CD8-positive, alpha-beta memory T cell (primary cell): ENCODE measurements around the gene ADGRB2. TPM values are rescaled to one million over a fixed set of nuclear protein-coding genes. Genes with fewer than 3 reads are reported as not detected.
A peak's percentile ranks its signal among the peaks of the same experiment; 100 is the strongest.

Source experiments
- CTCF ChIA-PET: fragments of 350-600 bp; sonication (Branson Sonifier 250); formaldehyde crosslinking; loops from one replicate; lab custom pipeline; 2021; ENCODE audit warnings: antibody characterized with exemption; lab: Charles Lee
- POLR2A ChIA-PET: fragments of 350-600 bp; sonication (Branson Sonifier 250); formaldehyde crosslinking; loops from one replicate; lab custom pipeline; 2021; ENCODE audit warnings: antibody characterized with exemption; lab: Charles Lee
- DNase-seq, 5 donors: peaks; one replicate each; pipeline versions ENCODE4 v3.0.0 to v3.0.0-alpha.2; 2020 to 2022; ENCODE audit warnings: mixed read lengths in 1 of 5
- H3K27ac ChIP-seq: one replicate; pipeline ENCODE4 v1.7.0; 2013; ENCODE audit warnings: low read depth, mild to moderate bottlenecking, low read length, moderate library complexity
- H3K27me3 ChIP-seq: 2 replicates; pipeline ENCODE4 v1.7.0; 2013; ENCODE audit warnings: low read length, mild to moderate bottlenecking; ENCODE audit not compliant: insufficient read depth, poor library complexity, severe bottlenecking
- H3K36me3 ChIP-seq: 2 replicates; pipeline ENCODE4 v1.7.0; 2013; ENCODE audit warnings: mild to moderate bottlenecking, low read length, moderate library complexity; ENCODE audit not compliant: insufficient read depth
- H3K4me1 ChIP-seq: 2 replicates; pipeline ENCODE4 v1.7.0; 2013; ENCODE audit warnings: mild to moderate bottlenecking, low read length, moderate library complexity; ENCODE audit not compliant: insufficient read depth
- H3K4me3 ChIP-seq: 2 replicates; pipeline ENCODE4 v1.7.0; 2013; ENCODE audit warnings: mild to moderate bottlenecking, low read length
- H3K9me3 ChIP-seq: 2 replicates; pipeline ENCODE4 v1.7.0; 2013; ENCODE audit warnings: mild to moderate bottlenecking, low read length
- H3K27ac Mint-ChIP-seq, 8 donors: one replicate each; pipeline ENCODE4 v1.8.0; 2020 to 2021; ENCODE audit warnings: mixed read lengths in 8 of 8, mild to moderate bottlenecking in 6 of 8, inconsistent platforms in 3 of 8, moderate library complexity in 3 of 8
- H3K27me3 Mint-ChIP-seq, 2 donors: one replicate each; pipeline ENCODE4 v1.8.0; 2020 to 2021; ENCODE audit warnings: mixed read lengths in 2 of 2, mild to moderate bottlenecking in 1 of 2, moderate library complexity in 1 of 2
- H3K36me3 Mint-ChIP-seq, 3 donors: one replicate each; pipeline ENCODE4 v1.8.0; 2020 to 2021; ENCODE audit warnings: mixed read lengths in 3 of 3, inconsistent platforms in 1 of 3, mild to moderate bottlenecking in 1 of 3
- H3K4me1 Mint-ChIP-seq, 3 donors: one replicate each; pipeline ENCODE4 v1.8.0; 2020 to 2021; ENCODE audit warnings: mixed read lengths in 3 of 3, inconsistent platforms in 1 of 3, mild to moderate bottlenecking in 1 of 3
- H3K4me3 Mint-ChIP-seq, 7 donors: one replicate each; pipeline ENCODE4 v1.8.0; 2020 to 2021; ENCODE audit warnings: mixed read lengths in 7 of 7, mild to moderate bottlenecking in 6 of 7, moderate library complexity in 4 of 7, inconsistent platforms in 2 of 7
- H3K9me3 Mint-ChIP-seq, 5 donors: one replicate each; pipeline ENCODE4 v1.8.0; 2020 to 2022; ENCODE audit warnings: mixed read lengths in 5 of 5, mild to moderate bottlenecking in 3 of 5, moderate library complexity in 2 of 5, inconsistent platforms in 1 of 5
- polyA plus RNA-seq: library from polyadenylated mRNA; unstranded; fragments of 300-500 nt; fragmentation: Illumina TruSeq; gene quantifications from one replicate; pipeline ENCODE4 v1.2.3, GENCODE V29; 2021
- total RNA-seq, 2 experiments: library from RNA; stranded (reverse); gene quantifications; one replicate each; pipeline ENCODE4 v1.2.3, GENCODE V29; 2021

Gene ADGRB2
- total and polyA plus RNA-seq, 3 experiments from 2014 or later = 0.24 to 0.57 (median 0.35) TPM

DNA sequence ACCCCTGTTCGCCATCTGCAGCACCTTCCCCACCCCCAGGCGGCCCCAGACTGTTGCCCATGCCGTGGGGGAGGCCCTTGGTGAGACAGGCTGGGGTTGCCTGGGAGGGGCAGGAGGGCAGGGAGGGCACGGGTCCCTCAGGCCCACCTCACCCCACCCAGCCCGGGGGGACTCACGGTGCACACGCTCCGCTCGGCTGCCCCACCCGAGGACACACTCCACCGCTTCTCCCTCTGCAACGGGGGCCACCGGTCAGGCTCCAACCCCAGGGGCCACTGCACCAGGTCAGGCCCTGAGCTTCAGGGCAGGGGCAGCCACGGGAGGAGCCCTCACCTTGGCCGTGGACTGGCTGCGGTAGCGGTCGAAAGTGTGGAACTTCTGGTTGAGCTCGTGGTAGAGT, 36.3 kb downstream of the ADGRB2 start:
- POLR2A ChIA-PET = no interaction called here
- H3K4me3 Mint-ChIP-seq = no peak overlapping the region
- Histone ChIP-seq H3K27ac (no peak overlapping the region), H3K9me3 (no peaks in the 10 kb centered on the region), H3K4me3 (no peak overlapping the region), H3K27me3 (no peaks in the 10 kb centered on the region), H3K36me3 (no peaks in the 10 kb centered on the region), H3K4me1 (no peaks in the 10 kb centered on the region)
- H3K4me1 Mint-ChIP-seq = no peaks in the 10 kb centered on the region
- H3K9me3 Mint-ChIP-seq = no peaks in the 10 kb centered on the region
- DNase-seq = no peak
- no peak overlapping the region for H3K27ac Mint-ChIP-seq
- no peaks in the 10 kb centered on the region for H3K36me3 Mint-ChIP-seq
- peaks cover 4 to 9% of the 10 kb centered on the region in 2 donors for H3K27me3 Mint-ChIP-seq
- CTCF ChIA-PET = interaction anchor here (0.7 kb wide), 1 partner anchor 10 kb away, joined by 3 read pairs; no protein-coding TSS in a partner anchor

DNA sequence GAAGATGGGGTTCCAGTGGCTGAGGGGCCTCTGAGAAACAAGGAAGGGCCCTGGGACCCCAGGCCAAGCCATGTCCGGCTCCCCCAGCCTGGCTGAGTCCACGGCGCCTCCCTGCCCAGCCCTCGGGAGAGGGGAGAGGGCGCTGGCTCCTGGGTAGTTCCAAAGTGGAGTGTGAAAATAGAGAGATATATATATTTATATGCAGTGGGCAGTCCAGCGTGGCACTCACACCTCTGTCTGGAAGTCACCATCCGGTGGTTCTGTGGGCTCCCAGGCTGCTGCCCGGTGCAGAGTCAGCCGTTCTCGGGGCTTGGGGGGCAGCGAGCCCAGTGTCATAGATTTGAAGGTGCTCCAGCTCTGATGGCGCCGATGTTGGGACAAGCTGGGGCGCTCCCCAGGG, 36.9 kb downstream of the ADGRB2 start:
- no peaks in the 10 kb centered on the region for H3K4me1 Mint-ChIP-seq
- no peak overlapping the region for H3K27ac ChIP-seq
- no peaks in the 10 kb centered on the region for H3K9me3 ChIP-seq
- ChIA-PET CTCF (no interaction called here), POLR2A (no interaction called here)
- H3K36me3 Mint-ChIP-seq = no peaks in the 10 kb centered on the region
- peaks cover 6 to 14% of the 10 kb centered on the region in 2 donors for H3K27me3 Mint-ChIP-seq
- DNase-seq = no peak
- H3K9me3 Mint-ChIP-seq = peaks cover 0 to 2% (median 0%) of the 10 kb centered on the region in 5 donors
- H3K4me3 Mint-ChIP-seq = no peak overlapping the region
- H3K4me3 ChIP-seq = no peak overlapping the region
- no peaks in the 10 kb centered on the region for H3K4me1 ChIP-seq
- H3K36me3 ChIP-seq = no peaks in the 10 kb centered on the region
- H3K27ac Mint-ChIP-seq = no peak overlapping the region
- no peaks in the 10 kb centered on the region for H3K27me3 ChIP-seq

DNA sequence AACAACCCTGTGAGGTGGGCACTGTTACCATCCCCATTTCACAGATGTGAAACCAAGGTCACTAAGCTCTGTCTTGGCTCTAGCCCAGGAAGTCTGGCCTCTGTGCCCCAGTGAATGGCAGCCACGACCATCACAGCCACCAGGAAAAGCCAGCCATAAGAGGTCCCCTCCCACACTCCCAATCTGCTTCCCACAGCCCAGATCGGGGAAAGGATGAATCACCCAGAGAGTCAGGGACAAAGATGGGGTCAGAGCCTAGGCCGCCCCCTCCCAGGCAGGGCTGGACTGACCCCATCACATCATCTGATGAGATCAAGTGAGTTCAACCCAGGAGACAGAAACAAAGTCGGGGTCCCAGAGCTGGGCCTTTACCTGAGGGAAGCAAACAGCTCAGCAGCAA, 37.4 kb downstream of the ADGRB2 start:
- ChIA-PET CTCF (interaction anchor here (1.1 kb wide), 1 partner anchor 63 kb away, joined by 5 read pairs; no protein-coding TSS in a partner anchor), POLR2A (no interaction called here)
- no peak overlapping the region for H3K4me3 Mint-ChIP-seq
- Histone ChIP-seq H3K36me3 (no peaks in the 10 kb centered on the region), H3K4me1 (no peaks in the 10 kb centered on the region), H3K27ac (no peak overlapping the region), H3K9me3 (no peaks in the 10 kb centered on the region), H3K27me3 (no peaks in the 10 kb centered on the region), H3K4me3 (no peak overlapping the region)
- no peaks in the 10 kb centered on the region for H3K4me1 Mint-ChIP-seq
- no peak for DNase-seq
- H3K27me3 Mint-ChIP-seq = peaks cover 11 to 19% of the 10 kb centered on the region in 2 donors
- H3K27ac Mint-ChIP-seq = no peak overlapping the region
- H3K36me3 Mint-ChIP-seq = no peaks in the 10 kb centered on the region
- peaks cover 0 to 2% (median 0%) of the 10 kb centered on the region in 5 donors for H3K9me3 Mint-ChIP-seq

DNA sequence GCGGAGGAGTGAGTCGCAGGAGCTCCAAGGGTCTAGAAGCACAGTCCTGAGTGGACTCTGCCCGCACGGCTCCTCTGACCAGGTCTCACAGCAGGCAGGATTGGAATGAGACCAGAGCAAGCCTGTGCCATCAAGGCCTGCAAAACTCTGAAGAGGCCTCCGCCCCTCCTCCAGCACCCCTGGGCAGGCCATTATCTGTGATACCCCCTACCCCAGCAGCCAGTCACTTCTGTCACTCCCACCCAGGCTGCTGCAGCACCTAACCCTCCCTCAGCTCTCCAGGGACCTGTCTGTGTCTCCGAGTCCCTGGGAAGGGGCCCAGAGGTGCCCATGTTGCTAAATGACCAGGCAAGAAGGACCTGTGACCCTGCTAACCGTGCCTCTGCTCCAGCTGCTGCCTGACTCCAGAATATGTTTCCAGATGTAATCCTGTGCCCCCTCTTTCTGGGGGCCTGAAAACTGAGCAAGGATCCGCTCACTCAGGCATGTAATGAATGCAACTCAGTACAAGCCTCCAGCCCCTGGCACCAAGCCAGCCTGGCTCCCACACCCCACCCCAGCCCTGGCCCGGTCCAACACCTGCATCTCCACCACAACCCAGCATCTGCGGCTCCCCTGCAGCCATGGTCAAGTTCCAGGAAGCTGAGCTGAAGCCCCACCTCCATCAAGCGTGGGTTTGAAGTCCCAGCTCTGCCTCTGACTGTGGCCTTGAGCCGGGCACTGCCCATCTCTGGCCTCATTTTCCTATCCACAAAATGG, 38.2 kb downstream of the ADGRB2 start:
- H3K27ac Mint-ChIP-seq = peak overlapping the region in 2 of 8 donors; percentile 46 to 89
- peaks cover 14 to 27% of the 10 kb centered on the region in 2 donors for H3K27me3 Mint-ChIP-seq
- Histone ChIP-seq H3K36me3 (no peaks in the 10 kb centered on the region), H3K27ac (no peak overlapping the region), H3K9me3 (no peaks in the 10 kb centered on the region), H3K4me1 (no peaks in the 10 kb centered on the region), H3K27me3 (no peaks in the 10 kb centered on the region), H3K4me3 (no peak overlapping the region)
- ChIA-PET POLR2A (no interaction called here), CTCF (interaction anchor here (1.1 to 1.3 kb wide), 2 partner anchors 10 to 63 kb away, joined by 3 to 5 read pairs; no protein-coding TSS in a partner anchor)
- no peak overlapping the region for H3K4me3 Mint-ChIP-seq
- DNase-seq = no peak
- no peaks in the 10 kb centered on the region for H3K36me3 Mint-ChIP-seq
- H3K4me1 Mint-ChIP-seq = no peaks in the 10 kb centered on the region
- H3K9me3 Mint-ChIP-seq = peaks cover 0 to 2% (median 0%) of the 10 kb centered on the region in 5 donors

DNA sequence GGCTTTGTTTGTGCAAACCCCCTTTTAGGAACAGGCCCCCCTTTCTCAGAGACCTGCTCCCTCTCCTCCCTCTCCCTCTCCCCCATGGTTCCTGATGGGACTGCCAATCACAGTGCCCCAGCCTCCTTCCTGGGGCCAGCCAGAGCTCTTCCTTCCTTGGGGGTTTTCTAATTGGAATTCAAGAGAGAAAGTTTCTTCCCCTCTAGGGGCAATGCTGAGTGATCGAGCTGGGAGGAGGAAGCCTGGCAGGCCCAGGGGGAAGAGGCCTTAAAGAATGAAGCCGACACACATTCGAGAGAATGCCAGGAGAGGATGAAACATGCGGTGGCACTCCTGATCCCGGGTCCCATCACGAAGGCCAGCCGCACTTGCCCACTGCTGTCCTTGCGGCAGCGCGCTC, 39.0 kb downstream of the ADGRB2 start:
- Mint-ChIP-seq H3K9me3 (peaks cover 0 to 2% (median 0%) of the 10 kb centered on the region in 5 donors), H3K36me3 (no peaks in the 10 kb centered on the region), H3K4me3 (no peak overlapping the region), H3K27me3 (peaks cover 16 to 27% of the 10 kb centered on the region in 2 donors), H3K27ac (no peak overlapping the region), H3K4me1 (no peaks in the 10 kb centered on the region)
- Histone ChIP-seq H3K9me3 (no peaks in the 10 kb centered on the region), H3K4me3 (no peak overlapping the region), H3K4me1 (no peaks in the 10 kb centered on the region), H3K27me3 (no peaks in the 10 kb centered on the region), H3K36me3 (no peaks in the 10 kb centered on the region), H3K27ac (no peak overlapping the region)
- ChIA-PET CTCF (interaction anchor here (1.3 kb wide), 1 partner anchor 9 kb away, joined by 3 read pairs; no protein-coding TSS in a partner anchor), POLR2A (no interaction called here)
- DNase-seq = no peak

DNA sequence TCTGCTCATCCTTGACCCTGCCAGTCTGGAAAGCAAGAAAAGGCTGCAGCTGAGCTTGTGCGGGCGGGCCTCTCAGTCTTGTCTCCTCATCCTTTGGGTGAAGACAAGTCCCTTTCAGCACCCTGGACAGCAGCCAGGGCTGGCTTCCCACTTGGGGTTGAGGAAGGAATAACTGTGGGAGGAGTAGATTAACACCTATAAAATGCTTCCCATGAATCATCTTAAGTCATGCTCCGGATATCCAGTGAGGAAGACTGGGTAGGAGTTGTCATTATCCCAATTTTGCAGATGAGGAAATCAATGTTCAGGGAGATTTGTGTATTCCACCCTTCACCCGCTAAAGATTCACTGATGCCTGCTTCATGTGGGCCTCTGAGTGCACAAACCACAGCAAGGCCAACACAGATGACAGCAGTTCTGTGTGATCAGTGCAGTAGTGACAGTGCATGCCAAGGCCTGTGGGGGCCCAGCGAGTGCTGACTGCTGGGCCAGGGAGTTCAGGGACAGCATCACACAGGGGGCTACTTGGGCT, 40.2 kb downstream of the ADGRB2 start:
- no peak overlapping the region for H3K4me3 Mint-ChIP-seq
- no peaks in the 10 kb centered on the region for H3K36me3 ChIP-seq
- H3K4me3 ChIP-seq = no peak overlapping the region
- no peaks in the 10 kb centered on the region for H3K27me3 ChIP-seq
- no peak overlapping the region for H3K27ac Mint-ChIP-seq
- CTCF ChIA-PET = no interaction called here
- peak in 4 of 5 donors; percentile 18 to 65 (median 28) for DNase-seq
- POLR2A ChIA-PET = no interaction called here
- no peaks in the 10 kb centered on the region for H3K4me1 Mint-ChIP-seq
- peaks cover 0 to 2% (median 0%) of the 10 kb centered on the region in 5 donors for H3K9me3 Mint-ChIP-seq
- no peaks in the 10 kb centered on the region for H3K9me3 ChIP-seq
- H3K27ac ChIP-seq = no peak overlapping the region
- no peaks in the 10 kb centered on the region for H3K4me1 ChIP-seq
- peaks cover 19 to 29% of the 10 kb centered on the region in 2 donors for H3K27me3 Mint-ChIP-seq
- H3K36me3 Mint-ChIP-seq = peaks cover 0 to under 1% (median 0%) of the 10 kb centered on the region in 3 donors

DNA sequence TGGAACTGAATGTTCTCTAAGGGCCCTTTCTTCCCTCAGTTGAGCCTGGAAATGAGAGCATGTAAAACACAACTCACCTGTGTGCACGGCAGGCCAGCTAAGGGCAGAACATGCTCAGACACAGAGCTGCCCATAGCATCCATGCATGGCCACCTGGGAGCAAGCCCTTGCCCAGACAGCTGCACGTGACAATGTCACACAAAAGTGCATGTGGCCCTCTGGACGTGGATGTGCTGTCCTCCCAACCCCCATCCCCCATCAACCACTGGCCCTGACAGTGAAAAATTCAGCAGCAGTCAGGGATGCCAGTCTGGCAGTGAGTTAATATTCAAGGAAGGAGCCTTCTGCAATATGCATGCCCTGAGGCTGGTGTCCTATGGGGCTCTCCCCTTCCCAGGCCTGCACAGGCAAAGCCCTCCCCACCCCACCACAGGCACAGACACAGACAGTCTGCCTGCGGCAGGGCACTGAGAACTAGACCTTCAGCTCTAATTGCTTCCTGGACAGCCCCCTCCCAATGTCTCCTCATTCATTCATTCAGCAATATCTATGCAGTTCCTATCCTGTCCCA, 45.7 kb downstream of the ADGRB2 start:
- Mint-ChIP-seq H3K27me3 (peaks cover 47 to 71% of the 10 kb centered on the region in 2 donors), H3K27ac (no peak overlapping the region), H3K4me3 (no peak overlapping the region), H3K9me3 (peaks cover 0 to 2% (median 0%) of the 10 kb centered on the region in 5 donors), H3K36me3 (peaks cover 0 to 2% (median 0%) of the 10 kb centered on the region in 3 donors), H3K4me1 (peaks cover 12 to 20% (median 15%) of the 10 kb centered on the region in 3 donors)
- no peak overlapping the region for H3K4me3 ChIP-seq
- peaks cover 7% of the 10 kb centered on the region for H3K4me1 ChIP-seq
- no peak overlapping the region for H3K27ac ChIP-seq
- H3K36me3 ChIP-seq = no peaks in the 10 kb centered on the region
- ChIA-PET POLR2A (no interaction called here), CTCF (no interaction called here)
- no peaks in the 10 kb centered on the region for H3K9me3 ChIP-seq
- peaks cover 16% of the 10 kb centered on the region for H3K27me3 ChIP-seq
- no peak for DNase-seq

DNA sequence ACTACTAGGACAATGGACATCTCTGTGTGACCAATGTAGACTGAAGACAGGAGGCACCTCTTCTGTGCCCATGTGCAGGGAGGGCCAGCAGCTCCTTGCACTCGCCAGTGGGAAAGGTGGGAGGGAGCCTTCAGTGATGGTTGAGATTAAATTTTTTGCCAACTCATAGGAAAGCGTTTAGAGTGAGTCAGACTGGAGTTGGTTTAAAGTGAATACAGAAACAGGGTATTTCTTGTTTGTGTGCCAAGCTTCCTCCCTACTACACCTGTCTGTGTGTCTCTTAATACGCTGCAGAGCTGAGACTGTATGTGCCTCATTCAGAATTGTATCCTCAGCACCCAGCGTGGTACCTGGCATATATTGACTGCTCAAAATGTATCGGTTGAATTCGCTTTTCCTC, 46.8 kb downstream of the ADGRB2 start:
- peaks cover 19% of the 10 kb centered on the region for H3K27me3 ChIP-seq
- ChIA-PET POLR2A (no interaction called here), CTCF (interaction anchor here (0.9 to 2.2 kb wide), 3 partner anchors 11 to 239 kb away, joined by 3 to 5 read pairs (median 3); no protein-coding TSS in a partner anchor)
- no peak for DNase-seq
- H3K4me3 Mint-ChIP-seq = no peak overlapping the region
- H3K9me3 Mint-ChIP-seq = peaks cover 0 to under 1% (median 0%) of the 10 kb centered on the region in 5 donors
- H3K4me1 ChIP-seq = peaks cover 7% of the 10 kb centered on the region
- H3K4me3 ChIP-seq = no peak overlapping the region
- H3K9me3 ChIP-seq = no peaks in the 10 kb centered on the region
- H3K36me3 ChIP-seq = no peaks in the 10 kb centered on the region
- H3K27ac Mint-ChIP-seq = peak overlapping the region in 1 of 8 donors; percentile 23
- no peak overlapping the region for H3K27ac ChIP-seq
- peaks cover 51 to 77% of the 10 kb centered on the region in 2 donors for H3K27me3 Mint-ChIP-seq
- H3K36me3 Mint-ChIP-seq = peaks cover 0 to 2% (median 0%) of the 10 kb centered on the region in 3 donors
- H3K4me1 Mint-ChIP-seq = peaks cover 12 to 20% (median 15%) of the 10 kb centered on the region in 3 donors
